HepG2 (cell line): Measurements from ENCODE around the gene SHISA5. TPM values are rescaled to one million over a fixed set of nuclear protein-coding genes. Genes with fewer than 3 reads are reported as not detected.

Source experiments
- MTA1 ChIP-seq: sonication (generic); formaldehyde crosslinking; IDR thresholded peaks from 2 replicates; pipeline ENCODE4 v1.4.0; 2020; ENCODE audit warnings: missing genetic modification reagents, mild to moderate bottlenecking, borderline replicate concordance
- NR2F1 ChIP-seq, 2 experiments: fragments of 450-650 bp in 1 of 2; formaldehyde crosslinking in 1 of 2; IDR thresholded peaks; 2 replicates each; pipeline versions ENCODE4 v1.5.0 to v1.6.1; 2016 to 2020; ENCODE audit warnings: mild to moderate bottlenecking in 1 of 2, missing compliant biosample characterization in 1 of 2, missing genetic modification reagents in 1 of 2, moderate library complexity in 1 of 2
- PAF1 ChIP-seq: IDR thresholded peaks from 2 replicates; pipeline ENCODE4 v1.6.1; 2016; ENCODE audit warnings: missing genetic modification reagents, missing compliant biosample characterization
- REL ChIP-seq: sonication (generic); formaldehyde crosslinking; conservative IDR thresholded peaks from 2 replicates; pipeline ENCODE4 v1.8.0; 2022; ENCODE audit warnings: mild to moderate bottlenecking, missing genetic modification reagents, moderate library complexity
- SNAPC2 ChIP-seq: sonication (generic); formaldehyde crosslinking; IDR thresholded peaks from 2 replicates; pipeline ENCODE4 v1.8.1; 2022; ENCODE audit warnings: mild to moderate bottlenecking, missing genetic modification reagents
- TARDBP ChIP-seq: sonication (generic); formaldehyde crosslinking; IDR thresholded peaks from 2 replicates; pipeline ENCODE4 v1.8.0; 2022; ENCODE audit warnings: mild to moderate bottlenecking, missing genetic modification reagents
- TBX2 ChIP-seq: sonication (generic); formaldehyde crosslinking; IDR thresholded peaks from 2 replicates; pipeline ENCODE4 v1.5.0; 2020; ENCODE audit warnings: missing genetic modification reagents, mild to moderate bottlenecking, borderline replicate concordance
- ZNF333 ChIP-seq: sonication (generic); formaldehyde crosslinking; IDR thresholded peaks from 2 replicates; pipeline ENCODE4 v1.4.0; 2020; ENCODE audit warnings: mild to moderate bottlenecking, missing genetic modification reagents, borderline replicate concordance
- ZNF614 ChIP-seq: IDR thresholded peaks from 2 replicates; pipeline ENCODE4 v1.6.1; 2018; ENCODE audit warnings: missing biosample characterization, missing genetic modification reagents, inconsistent platforms, borderline replicate concordance
- ZNF644 ChIP-seq: IDR thresholded peaks from 2 replicates; pipeline ENCODE4 v1.6.1; 2016; ENCODE audit warnings: low read depth
- ZNF7 ChIP-seq: IDR thresholded peaks from 2 replicates; pipeline ENCODE4 v1.6.1; 2016; ENCODE audit warnings: missing biosample characterization, missing genetic modification reagents
- ZNF749 ChIP-seq: sonication (generic); formaldehyde crosslinking; IDR thresholded peaks from 2 replicates; pipeline ENCODE4 v1.8.0; 2022; ENCODE audit warnings: mild to moderate bottlenecking, missing genetic modification reagents, moderate library complexity, borderline replicate concordance
- ZNF780A ChIP-seq: sonication (generic); formaldehyde crosslinking; IDR thresholded peaks from 2 replicates; pipeline ENCODE4 v1.8.0; 2022; ENCODE audit warnings: mild to moderate bottlenecking, missing genetic modification reagents, moderate library complexity
- ZNF878 ChIP-seq: sonication (generic); formaldehyde crosslinking; IDR thresholded peaks from 2 replicates; pipeline ENCODE4 v1.8.1; 2023; ENCODE audit warnings: mild to moderate bottlenecking, missing genetic modification reagents, moderate library complexity
- polyA plus RNA-seq, 8 experiments: library from polyadenylated mRNA; depleted of rRNA in 3 of 8; stranded (reverse) in 7 of 8; unstranded in 1 of 8; fragments of >200 nt; fragmentation: Illumina TruSeq in 4 of 8; extraction: Trizol in 4 of 8; gene quantifications; 2 replicates each; pipeline versions ENCODE4 v1.2.1 to v1.2.3, GENCODE V29; 2011 to 2016; ENCODE audit warnings: low read depth in 4 of 8, missing spikeins in 1 of 8, mixed read lengths in 1 of 8; ENCODE audit not compliant: insufficient read depth in 1 of 8
- total RNA-seq, 5 experiments: library from RNA; depleted of rRNA; stranded (reverse); fragments of >200 nt; fragmentation: Illumina TruSeq; extraction: Trizol; gene quantifications; 2 replicates each; pipeline ENCODE4 v1.2.3, GENCODE V29; 2016; ENCODE audit warnings: low read depth in 1 of 5
- TF ChIP-seq, protein P1 (sequence below): sonication (generic); formaldehyde crosslinking; IDR thresholded peaks from 2 replicates; pipeline ENCODE4 v1.8.0; 2022; ENCODE audit warnings: mild to moderate bottlenecking, missing genetic modification reagents; ENCODE audit not compliant: insufficient replicate concordance
- TF ChIP-seq, protein P2 (sequence below): sonication (generic); formaldehyde crosslinking; IDR thresholded peaks from 2 replicates; pipeline ENCODE4 v1.4.0; 2020; ENCODE audit warnings: missing genetic modification reagents
- TF ChIP-seq, protein P3 (sequence below): sonication (generic); formaldehyde crosslinking; IDR thresholded peaks from 2 replicates; pipeline ENCODE4 v1.4.0; 2020; ENCODE audit warnings: mild to moderate bottlenecking, missing genetic modification reagents, borderline replicate concordance
- TF ChIP-seq, protein P4 (sequence below): IDR thresholded peaks from 2 replicates; pipeline ENCODE4 v1.6.1; 2016; ENCODE audit warnings: missing compliant biosample characterization, missing genetic modification reagents, borderline replicate concordance

Gene SHISA5
- total and polyA plus RNA-seq, 2 of the 13 experiments (the other 11 are each of a cell fraction or from before 2014, with no cell fraction given) = 75.8 to 91.4 TPM

DNA sequence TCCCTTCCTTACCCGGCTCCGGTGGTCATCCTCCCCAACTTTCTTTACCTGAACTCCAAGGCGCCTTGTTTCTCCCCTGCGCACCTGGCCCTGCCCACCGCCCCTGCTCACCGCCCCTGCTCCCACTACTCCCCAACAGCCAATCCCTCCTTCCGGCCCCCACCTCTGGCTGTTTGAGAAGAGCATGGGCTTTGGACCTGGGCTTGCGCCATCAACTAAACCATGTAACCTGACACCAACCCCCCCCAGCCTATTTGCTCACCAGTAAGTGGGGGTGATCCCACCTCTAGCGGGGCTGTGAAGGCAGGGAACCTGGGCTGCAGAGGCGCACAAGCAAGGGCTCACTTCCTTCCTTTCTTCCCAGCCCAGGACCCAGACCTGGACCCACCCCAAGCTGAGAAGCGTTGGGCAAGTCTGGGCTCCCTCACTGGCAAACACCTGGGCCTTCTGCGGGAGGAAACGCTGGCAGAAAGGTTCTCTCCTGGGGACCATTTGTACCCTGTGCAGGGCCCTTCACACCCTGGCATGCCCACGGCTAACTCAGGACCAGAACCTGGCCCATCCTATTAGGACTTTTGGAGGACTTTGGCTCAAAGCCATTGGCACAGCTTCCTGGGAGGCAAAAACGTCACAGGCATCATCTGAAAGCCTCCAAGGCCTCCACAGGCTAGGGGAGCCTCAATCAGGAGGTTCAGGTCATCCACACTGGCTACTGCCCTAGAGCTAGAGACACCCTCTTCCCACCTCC, 73.8 kb downstream of the SHISA5 start, which contains the start of gene PLXNB1 (continued):
- TF ChIP-seq ZNF878 (CRISPR knock-in tag) (peak; percentile 88), TARDBP (CRISPR knock-in tag) (peak; percentile 99), ZNF780A (peak; percentile 49; the same call in 1 of the 2 replicates), ZNF333 (CRISPR knock-in tag) (0 out of 2 replicates have a peak, but pooled peaks have one; percentile 90), ZNF749 (CRISPR knock-in tag) (peak; percentile 80; the same call in 1 of the 2 replicates), ZNF7 (CRISPR knock-in tag) (no peak), PAF1 (CRISPR knock-in tag) (no peak), ZNF644 (0 out of 2 replicates have a peak, but pooled peaks have one; percentile 21), REL (CRISPR knock-in tag) (peak; percentile 67; the same call in 1 of the 2 replicates), SNAPC2 (CRISPR knock-in tag) (peak; percentile 74; the same call in 1 of the 2 replicates), TBX2 (CRISPR knock-in tag) (peak; percentile 97), MTA1 (CRISPR knock-in tag) (peak; percentile 93), NR2F1 (CRISPR knock-in tag; IDR thresholded peaks at IDR 0.05) (peak; percentile 32 to 36; a peak in 1 of 4 replicates), ZNF614 (CRISPR knock-in tag) (peak; percentile 78; the same call in 1 of the 2 replicates)
- TF ChIP-seq, protein P1, sequence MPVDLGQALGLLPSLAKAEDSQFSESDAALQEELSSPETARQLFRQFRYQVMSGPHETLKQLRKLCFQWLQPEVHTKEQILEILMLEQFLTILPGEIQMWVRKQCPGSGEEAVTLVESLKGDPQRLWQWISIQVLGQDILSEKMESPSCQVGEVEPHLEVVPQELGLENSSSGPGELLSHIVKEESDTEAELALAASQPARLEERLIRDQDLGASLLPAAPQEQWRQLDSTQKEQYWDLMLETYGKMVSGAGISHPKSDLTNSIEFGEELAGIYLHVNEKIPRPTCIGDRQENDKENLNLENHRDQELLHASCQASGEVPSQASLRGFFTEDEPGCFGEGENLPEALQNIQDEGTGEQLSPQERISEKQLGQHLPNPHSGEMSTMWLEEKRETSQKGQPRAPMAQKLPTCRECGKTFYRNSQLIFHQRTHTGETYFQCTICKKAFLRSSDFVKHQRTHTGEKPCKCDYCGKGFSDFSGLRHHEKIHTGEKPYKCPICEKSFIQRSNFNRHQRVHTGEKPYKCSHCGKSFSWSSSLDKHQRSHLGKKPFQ (CRISPR knock-in tag) = peak; percentile 99
- TF ChIP-seq, protein P2, sequence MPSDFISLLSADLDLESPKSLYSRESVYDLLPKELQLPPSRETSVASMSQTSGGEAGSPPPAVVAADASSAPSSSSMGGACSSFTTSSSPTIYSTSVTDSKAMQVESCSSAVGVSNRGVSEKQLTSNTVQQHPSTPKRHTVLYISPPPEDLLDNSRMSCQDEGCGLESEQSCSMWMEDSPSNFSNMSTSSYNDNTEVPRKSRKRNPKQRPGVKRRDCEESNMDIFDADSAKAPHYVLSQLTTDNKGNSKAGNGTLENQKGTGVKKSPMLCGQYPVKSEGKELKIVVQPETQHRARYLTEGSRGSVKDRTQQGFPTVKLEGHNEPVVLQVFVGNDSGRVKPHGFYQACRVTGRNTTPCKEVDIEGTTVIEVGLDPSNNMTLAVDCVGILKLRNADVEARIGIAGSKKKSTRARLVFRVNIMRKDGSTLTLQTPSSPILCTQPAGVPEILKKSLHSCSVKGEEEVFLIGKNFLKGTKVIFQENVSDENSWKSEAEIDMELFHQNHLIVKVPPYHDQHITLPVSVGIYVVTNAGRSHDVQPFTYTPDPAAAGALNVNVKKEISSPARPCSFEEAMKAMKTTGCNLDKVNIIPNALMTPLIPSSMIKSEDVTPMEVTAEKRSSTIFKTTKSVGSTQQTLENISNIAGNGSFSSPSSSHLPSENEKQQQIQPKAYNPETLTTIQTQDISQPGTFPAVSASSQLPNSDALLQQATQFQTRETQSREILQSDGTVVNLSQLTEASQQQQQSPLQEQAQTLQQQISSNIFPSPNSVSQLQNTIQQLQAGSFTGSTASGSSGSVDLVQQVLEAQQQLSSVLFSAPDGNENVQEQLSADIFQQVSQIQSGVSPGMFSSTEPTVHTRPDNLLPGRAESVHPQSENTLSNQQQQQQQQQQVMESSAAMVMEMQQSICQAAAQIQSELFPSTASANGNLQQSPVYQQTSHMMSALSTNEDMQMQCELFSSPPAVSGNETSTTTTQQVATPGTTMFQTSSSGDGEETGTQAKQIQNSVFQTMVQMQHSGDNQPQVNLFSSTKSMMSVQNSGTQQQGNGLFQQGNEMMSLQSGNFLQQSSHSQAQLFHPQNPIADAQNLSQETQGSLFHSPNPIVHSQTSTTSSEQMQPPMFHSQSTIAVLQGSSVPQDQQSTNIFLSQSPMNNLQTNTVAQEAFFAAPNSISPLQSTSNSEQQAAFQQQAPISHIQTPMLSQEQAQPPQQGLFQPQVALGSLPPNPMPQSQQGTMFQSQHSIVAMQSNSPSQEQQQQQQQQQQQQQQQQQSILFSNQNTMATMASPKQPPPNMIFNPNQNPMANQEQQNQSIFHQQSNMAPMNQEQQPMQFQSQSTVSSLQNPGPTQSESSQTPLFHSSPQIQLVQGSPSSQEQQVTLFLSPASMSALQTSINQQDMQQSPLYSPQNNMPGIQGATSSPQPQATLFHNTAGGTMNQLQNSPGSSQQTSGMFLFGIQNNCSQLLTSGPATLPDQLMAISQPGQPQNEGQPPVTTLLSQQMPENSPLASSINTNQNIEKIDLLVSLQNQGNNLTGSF = no peak
- TF ChIP-seq, protein P3, sequence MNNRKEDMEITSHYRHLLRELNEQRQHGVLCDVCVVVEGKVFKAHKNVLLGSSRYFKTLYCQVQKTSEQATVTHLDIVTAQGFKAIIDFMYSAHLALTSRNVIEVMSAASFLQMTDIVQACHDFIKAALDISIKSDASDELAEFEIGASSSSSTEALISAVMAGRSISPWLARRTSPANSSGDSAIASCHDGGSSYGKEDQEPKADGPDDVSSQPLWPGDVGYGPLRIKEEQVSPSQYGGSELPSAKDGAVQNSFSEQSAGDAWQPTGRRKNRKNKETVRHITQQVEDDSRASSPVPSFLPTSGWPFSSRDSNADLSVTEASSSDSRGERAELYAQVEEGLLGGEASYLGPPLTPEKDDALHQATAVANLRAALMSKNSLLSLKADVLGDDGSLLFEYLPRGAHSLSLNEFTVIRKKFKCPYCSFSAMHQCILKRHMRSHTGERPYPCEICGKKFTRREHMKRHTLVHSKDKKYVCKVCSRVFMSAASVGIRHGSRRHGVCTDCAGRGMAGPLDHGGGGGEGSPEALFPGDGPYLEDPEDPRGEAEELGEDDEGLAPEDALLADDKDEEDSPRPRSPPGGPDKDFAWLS = peak; percentile 96
- TF ChIP-seq, protein P4, sequence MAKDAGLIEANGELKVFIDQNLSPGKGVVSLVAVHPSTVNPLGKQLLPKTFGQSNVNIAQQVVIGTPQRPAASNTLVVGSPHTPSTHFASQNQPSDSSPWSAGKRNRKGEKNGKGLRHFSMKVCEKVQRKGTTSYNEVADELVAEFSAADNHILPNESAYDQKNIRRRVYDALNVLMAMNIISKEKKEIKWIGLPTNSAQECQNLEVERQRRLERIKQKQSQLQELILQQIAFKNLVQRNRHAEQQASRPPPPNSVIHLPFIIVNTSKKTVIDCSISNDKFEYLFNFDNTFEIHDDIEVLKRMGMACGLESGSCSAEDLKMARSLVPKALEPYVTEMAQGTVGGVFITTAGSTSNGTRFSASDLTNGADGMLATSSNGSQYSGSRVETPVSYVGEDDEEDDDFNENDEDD (CRISPR knock-in tag) = peak; percentile 59; the same call in 1 of the 2 replicates
